ENCODE measurements around the gene EIF4E1B. TPM values are rescaled to one million over a fixed set of nuclear protein-coding genes. Genes with fewer than 3 reads are reported as not detected.

Gene EIF4E1B
- total RNA-seq, 4 donors from 2014 or later = not detected

DNA sequence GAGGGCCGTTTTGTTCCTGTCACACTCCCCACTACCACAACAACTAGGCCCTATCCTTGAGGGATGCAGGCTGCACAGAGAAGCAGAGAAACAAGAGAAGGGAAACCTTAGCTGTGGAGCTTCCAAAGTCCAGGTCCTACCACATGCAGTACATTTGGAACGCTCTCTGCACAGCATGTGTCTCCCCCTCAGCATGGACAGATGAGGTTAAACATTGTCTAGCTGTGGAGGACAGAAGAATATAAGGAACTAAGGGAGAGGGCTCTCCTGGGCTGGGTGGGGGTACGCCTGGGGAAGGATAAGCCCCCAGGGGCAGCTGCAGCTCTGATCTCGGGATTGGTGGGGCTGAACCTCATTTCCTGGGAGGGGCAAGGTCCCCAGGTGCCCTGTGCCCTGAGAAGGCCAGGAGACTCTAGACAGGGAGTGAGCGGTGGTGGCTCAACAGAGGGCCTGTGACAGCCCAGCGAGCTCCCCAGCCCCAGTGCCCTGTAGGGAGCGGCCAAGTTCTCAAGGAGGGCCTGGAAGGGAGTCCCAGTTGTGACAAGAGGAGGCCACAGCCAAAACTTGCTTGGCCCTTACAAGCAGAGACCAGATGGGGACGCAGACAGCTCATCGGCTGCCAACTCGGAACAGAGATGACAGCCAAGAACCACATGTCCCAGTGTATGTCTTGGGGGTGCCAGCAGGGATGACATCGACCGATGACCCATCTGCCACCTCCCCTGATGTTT, 46.9 kb downstream of the EIF4E1B start:
- intact Hi-C loops (cut with DNase I; ENCODE audit: low total_unique reads) (no loop called here), in situ Hi-C loops (cut with MboI; ENCODE audit: low sequenced_read_pairs in 4 of 4) (no loop called here)
- ATAC-seq = no peak
- peak overlapping the region in 1 of 4 donors; percentile 31 for H3K27ac ChIP-seq
- DNase-seq = peak in 1 of 2 donors; percentile 29
- TF ChIP-seq POLR2A (IDR thresholded peaks at IDR 0.05) = no peak
- TF ChIP-seq, protein P1, sequence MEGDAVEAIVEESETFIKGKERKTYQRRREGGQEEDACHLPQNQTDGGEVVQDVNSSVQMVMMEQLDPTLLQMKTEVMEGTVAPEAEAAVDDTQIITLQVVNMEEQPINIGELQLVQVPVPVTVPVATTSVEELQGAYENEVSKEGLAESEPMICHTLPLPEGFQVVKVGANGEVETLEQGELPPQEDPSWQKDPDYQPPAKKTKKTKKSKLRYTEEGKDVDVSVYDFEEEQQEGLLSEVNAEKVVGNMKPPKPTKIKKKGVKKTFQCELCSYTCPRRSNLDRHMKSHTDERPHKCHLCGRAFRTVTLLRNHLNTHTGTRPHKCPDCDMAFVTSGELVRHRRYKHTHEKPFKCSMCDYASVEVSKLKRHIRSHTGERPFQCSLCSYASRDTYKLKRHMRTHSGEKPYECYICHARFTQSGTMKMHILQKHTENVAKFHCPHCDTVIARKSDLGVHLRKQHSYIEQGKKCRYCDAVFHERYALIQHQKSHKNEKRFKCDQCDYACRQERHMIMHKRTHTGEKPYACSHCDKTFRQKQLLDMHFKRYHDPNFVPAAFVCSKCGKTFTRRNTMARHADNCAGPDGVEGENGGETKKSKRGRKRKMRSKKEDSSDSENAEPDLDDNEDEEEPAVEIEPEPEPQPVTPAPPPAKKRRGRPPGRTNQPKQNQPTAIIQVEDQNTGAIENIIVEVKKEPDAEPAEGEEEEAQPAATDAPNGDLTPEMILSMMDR (IDR thresholded peaks at IDR 0.05 in 4 of 5, conservative IDR thresholded peaks at IDR 0.05 in 1 of 5) = no peak
- H3K9me3 ChIP-seq = no peaks in the 10 kb centered on the region
- peaks cover 4 to 29% of the 10 kb centered on the region in 2 donors for H3K4me1 ChIP-seq
- H3K27me3 ChIP-seq = peaks cover 0 to 9% (median under 1%) of the 10 kb centered on the region in 3 donors
- no peak overlapping the region for H3K4me3 ChIP-seq
- H3K36me3 ChIP-seq = no peaks in the 10 kb centered on the region

DNA sequence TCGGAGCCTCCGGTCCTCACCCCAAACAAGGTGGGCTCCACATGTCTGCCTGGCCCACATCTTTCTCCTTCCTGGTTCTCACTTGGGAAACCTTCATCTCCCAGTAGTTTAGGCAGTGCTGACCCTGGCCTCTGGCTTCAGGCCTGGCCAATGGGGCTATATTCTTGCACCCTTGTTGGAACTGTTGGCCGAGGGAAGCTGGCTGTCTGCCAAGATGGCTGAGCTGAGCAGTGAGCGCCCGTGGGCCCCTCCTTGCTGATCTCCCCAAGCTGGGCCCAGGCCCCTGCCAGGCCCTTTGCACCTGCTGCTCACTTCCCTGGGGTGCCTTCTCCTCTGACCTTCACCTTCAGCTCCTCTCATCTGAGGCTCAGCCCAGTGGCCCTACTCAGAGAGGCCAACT, 48.1 kb downstream of the EIF4E1B start:
- peaks cover 4 to 26% of the 10 kb centered on the region in 2 donors for H3K4me1 ChIP-seq
- H3K27ac ChIP-seq = no peak overlapping the region
- no peak for ATAC-seq
- no peak for DNase-seq
- H3K9me3 ChIP-seq = no peaks in the 10 kb centered on the region
- in situ Hi-C loops (cut with MboI; ENCODE audit: low sequenced_read_pairs in 4 of 4) = no loop called here
- peaks cover 0 to 9% (median 4%) of the 10 kb centered on the region in 3 donors for H3K27me3 ChIP-seq
- no peak for TF ChIP-seq POLR2A (IDR thresholded peaks at IDR 0.05)
- TF ChIP-seq, protein P1 (IDR thresholded peaks at IDR 0.05 in 4 of 5, conservative IDR thresholded peaks at IDR 0.05 in 1 of 5) = no peak
- intact Hi-C loops (cut with DNase I; ENCODE audit: low total_unique reads) = no loop called here
- no peaks in the 10 kb centered on the region for H3K36me3 ChIP-seq
- no peak overlapping the region for H3K4me3 ChIP-seq

DNA sequence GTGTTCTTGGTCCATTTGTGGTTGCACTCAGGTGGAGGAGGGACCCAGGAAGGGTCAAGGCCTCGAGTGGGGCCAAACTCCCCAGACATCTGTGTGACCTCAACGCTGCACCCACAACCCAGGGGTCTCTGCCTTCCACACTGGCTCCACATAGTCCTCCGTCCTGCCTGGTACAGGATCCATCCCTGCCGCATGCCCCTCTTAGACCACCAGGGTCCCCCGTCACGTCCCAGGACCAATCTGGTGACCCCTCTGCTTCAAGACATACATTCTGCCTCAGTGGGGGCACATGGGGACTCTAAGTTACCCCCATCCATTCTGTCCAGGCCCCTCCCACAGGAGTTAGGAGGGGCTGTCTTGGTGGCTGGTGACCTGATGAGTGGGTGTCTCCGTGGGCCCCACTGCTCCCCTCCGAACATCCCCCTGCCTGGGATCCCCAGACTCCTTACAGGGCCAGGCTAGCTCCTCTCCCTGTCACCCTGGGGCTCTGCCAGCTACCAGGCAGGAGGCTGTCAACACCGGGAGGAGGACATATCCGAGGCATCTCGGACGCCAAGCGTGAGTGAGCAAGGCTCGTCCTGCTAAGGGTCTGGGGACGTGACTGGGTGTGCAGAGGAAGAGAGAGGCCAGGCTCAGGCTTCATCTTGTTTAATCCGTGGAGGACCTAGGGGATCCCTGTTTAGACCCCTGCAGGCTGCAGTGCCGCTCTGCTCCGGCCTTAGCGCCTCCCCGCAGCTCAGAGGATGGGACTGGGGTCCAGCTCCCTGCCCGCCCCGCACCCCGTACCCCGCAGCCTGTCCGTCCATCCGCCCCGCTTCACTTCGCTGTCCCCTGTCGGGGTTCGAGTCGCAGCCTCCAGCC, 49.1 kb downstream of the EIF4E1B start:
- peaks cover 0 to 9% (median 9%) of the 10 kb centered on the region in 3 donors for H3K27me3 ChIP-seq
- ATAC-seq (no peak), DNase-seq (no peak)

DNA sequence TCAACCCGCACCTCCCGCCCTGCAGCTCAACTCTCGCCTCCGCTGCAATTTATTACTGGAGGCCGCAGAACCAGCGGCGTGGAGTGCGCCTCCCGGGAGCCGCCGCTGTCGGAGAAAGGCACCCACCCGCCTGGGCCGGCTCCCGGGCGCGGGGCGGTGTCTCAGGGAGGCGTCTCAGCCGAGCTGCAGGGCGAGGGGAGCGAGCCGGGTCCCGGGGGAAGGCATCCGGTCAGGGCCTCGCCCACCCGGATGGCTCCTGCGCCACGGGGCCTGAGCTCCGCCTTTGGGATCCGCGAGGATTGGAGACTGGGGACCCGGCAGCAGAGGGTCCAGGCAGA, 49.7 kb downstream of the EIF4E1B start:
- intact Hi-C loops (cut with DNase I; ENCODE audit: low total_unique reads) = no loop called here
- DNase-seq (no peak), ATAC-seq (no peak)
- no peaks in the 10 kb centered on the region for H3K36me3 ChIP-seq
- H3K27me3 ChIP-seq = peaks cover 0 to 9% (median 9%) of the 10 kb centered on the region in 3 donors
- no peak overlapping the region for H3K4me3 ChIP-seq
- in situ Hi-C loops (cut with MboI; ENCODE audit: low sequenced_read_pairs in 4 of 4) = no loop called here
- TF ChIP-seq POLR2A (IDR thresholded peaks at IDR 0.05) = no peak
- TF ChIP-seq, protein P1 (IDR thresholded peaks at IDR 0.05 in 4 of 5, conservative IDR thresholded peaks at IDR 0.05 in 1 of 5) = no peak
- no peak overlapping the region for H3K27ac ChIP-seq
- no peaks in the 10 kb centered on the region for H3K9me3 ChIP-seq
- H3K4me1 ChIP-seq = peaks cover 4 to 23% of the 10 kb centered on the region in 2 donors

More for the DNA sequence above, 49.1 kb downstream of the EIF4E1B start:
- intact Hi-C loops (cut with DNase I; ENCODE audit: low total_unique reads) (no loop called here), in situ Hi-C loops (cut with MboI; ENCODE audit: low sequenced_read_pairs in 4 of 4) (no loop called here)
- no peak for TF ChIP-seq POLR2A (IDR thresholded peaks at IDR 0.05)
- TF ChIP-seq, protein P1 (IDR thresholded peaks at IDR 0.05 in 4 of 5, conservative IDR thresholded peaks at IDR 0.05 in 1 of 5) = no peak
- Histone ChIP-seq H3K4me3 (no peak overlapping the region), H3K4me1 (peaks cover 4 to 23% of the 10 kb centered on the region in 2 donors), H3K36me3 (no peaks in the 10 kb centered on the region), H3K27ac (no peak overlapping the region), H3K9me3 (no peaks in the 10 kb centered on the region)
